ENCODE results near the gene HELLS.
"Not testable (repeated sequence)": the region's sequence is repeated elsewhere in the genome, so short reads cannot be mapped to it uniquely, and the experiment has no call there.

HELLS gene

GRCh38 chr10:94608559-94608958, 63.0 kb downstream of the HELLS start:
- DNase-seq, result no peak

- DNase-seq, result no peak
These were observed 69.0 kb downstream of the HELLS start for GRCh38 chr10:94614558-94614957.

DNA sequence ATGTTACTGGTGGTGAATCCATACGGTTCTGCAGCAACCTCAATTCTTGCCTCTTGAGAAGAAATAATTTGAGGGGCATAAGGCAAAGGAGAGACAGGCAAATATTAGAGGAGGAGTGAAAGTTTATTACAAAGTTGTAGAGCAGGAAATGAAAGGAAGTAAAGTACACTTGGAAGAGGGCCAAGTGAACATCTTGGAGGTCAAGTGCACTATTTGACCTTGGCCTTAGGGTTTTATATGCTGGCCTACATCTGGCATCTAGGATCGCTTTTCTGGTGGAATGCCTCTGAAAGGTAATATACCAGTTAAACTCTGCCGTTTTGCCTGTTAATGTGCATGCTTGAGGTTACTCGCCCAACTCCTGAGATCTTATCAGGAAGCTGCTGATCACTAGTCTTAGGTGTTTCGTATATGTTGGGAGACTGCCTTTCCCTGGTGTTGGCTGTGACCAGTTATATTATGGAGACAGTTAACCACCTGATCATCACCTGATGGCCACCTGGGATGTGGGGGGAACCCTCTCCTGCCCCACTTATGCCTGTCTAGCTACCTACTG, 71.9 kb downstream of the HELLS start:
- DNase-seq, result no peak

DNA sequence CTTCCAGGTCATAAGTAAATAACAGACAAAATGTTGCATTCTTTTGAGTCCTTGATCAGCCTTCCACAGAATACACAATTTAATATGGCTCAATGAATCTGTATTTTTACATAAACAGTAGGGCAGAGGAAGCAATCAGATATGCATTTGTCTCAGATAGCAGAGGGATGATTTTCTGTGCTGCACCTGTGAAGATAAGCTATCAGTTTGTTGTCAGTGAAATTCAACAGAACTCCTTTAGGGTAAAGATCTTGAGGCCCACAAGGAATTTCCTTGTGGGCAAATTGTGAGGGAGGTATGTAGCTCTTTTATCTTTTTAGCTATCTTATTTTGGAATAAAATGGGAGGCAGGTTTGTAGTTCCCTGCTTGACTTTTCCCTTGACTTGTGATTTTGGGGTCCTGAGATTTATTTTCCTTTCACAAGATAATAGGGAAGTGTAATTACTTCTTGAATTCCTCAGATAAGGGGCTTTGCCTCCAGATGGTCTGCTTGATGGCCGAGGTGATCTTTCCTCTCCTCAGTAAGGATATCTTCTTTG, 77.1 kb downstream of the HELLS start:
- DNase-seq, result no peak

DNA sequence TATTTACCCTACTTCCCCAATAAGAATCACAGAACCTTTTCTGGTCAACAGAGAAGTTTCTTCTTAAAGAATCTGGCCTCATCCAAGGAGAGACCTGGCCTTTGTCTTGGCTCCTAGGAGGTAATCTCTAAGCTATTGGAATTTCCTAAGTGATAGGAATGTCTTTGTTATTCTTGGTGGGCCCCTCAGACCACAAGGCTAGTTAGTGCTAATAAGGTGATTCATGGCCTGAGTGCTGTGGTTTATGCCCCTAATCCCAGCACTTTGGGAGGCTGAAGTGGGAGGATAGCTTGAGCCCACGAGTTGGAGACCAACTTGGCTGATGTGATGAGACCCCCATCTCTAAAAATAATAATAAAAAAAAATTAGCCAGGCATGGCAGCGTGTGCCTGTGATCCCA, 78.0 kb downstream of the HELLS start:
- no peak for DNase-seq

DNA sequence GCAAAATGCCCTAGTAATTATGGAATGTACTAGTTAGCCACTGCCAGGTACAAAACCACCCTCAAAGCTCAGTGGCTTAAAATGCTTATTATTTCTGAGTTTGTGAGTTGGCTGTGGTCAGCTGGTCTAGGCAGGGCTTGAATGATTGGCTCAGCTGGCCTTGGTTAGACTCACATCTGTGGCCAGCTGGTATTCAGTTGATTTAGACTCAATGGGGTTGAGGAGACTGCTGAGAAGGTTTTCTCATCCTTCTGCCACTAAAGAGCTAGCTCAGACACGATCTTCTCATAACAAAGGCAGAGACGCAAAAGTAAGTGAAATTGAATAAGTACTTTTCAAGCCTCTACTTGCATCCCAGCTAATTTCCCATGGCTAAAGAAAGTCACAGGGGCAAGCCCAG, 80.9 kb downstream of the HELLS start:
- no peak for DNase-seq

GRCh38 chr10:94627511-94627910, 81.9 kb downstream of the HELLS start:
- no peak for DNase-seq

DNA sequence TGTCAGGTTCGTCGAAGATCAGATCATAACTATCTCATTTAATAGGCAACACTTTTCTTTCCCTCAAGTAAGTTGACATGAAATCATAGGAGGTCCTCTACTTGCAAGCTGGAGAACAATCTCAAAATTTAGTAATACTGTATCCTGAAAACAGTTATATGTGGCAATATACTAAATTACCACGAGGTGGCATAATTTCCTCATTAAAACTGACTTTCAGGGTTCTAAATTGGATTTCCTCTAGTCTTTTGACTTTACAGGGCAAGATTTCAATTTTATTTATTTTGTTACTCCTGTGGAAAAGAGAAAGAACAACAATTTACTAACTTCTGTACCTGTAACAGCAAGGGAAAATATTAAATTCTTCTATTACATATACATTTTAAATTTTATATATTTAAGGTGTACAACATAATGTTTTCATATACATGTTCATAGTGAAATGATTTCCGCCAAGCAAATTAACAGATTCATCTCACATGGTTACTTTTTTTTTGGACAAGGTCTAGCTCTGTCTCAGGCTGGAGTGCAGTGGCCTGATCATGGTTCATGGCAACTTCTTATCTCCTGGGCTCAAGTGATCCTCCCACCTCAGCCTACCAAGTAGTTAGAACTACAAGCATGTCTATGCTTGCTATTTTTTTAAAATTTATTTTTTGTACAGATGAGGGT, 84.6 kb downstream of the HELLS start:
- no peak for DNase-seq

- DNase-seq, result no peak
These were observed 85.7 kb downstream of the HELLS start for GRCh38 chr10:94631077-94631875.

DNA sequence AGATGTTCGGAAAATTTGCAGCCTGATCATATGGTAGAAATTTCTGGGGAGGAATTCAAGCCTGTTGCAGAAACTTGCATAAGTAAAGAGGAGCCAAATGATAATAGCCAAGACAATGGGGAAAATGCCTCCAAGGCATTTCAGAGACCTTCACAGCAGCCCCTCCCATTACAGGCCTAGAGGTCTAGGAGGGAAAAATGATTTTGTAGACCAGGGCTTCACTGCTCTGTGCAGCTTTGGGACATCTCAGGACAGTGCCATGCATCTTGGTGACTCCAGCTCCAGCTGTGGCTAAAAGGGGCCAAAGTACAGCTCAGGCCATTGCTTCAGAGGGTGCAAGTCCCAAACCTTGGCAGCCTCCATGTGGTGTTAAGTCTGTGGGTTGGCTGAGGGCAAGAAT, 87.4 kb downstream of the HELLS start:
- DNase-seq, result no peak

- not testable (repeated sequence) for DNase-seq
These were observed 92.5 kb downstream of the HELLS start for GRCh38 chr10:94638097-94638496.

DNA sequence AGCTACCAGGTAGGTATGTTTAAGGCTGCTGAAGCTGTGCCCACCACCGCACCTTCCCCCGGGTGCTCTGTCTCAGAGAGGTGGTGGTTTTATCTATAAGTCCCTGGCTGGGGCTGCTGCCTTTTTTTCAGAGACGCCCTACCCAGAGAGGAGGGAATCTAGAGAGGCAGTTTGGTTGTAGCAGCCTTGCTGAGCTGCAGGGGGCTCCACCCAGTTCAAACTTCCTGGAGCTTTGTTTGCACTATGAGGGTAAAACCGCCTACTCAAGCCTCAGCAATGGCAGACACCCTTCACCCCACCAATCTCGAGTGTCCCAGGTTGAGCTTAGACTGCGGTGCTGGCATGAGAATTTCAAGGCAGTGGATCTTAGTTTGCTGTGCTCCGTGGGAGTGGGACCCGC, 94.3 kb downstream of the HELLS start:
- DNase-seq, result no peak

DNA sequence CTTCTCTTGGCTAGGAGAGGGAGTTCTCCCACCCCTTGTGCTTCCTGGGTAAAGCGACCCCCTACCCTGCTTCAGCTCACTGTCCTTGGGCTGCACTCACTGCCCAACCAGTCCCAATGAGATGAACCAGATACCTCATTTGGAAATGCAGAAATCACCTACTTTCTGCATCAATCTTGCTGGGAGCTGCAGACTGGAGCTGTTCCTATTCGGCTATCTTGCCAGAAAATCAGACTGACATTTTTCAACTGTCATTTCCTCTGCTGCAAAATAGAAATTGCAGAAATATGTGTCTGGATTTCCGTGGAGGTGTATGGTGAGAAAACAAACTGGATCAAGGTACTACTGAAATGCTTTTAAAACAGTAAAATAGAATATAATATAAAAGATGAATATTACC, 95.0 kb downstream of the HELLS start:
- DNase-seq, result no peak

DNA sequence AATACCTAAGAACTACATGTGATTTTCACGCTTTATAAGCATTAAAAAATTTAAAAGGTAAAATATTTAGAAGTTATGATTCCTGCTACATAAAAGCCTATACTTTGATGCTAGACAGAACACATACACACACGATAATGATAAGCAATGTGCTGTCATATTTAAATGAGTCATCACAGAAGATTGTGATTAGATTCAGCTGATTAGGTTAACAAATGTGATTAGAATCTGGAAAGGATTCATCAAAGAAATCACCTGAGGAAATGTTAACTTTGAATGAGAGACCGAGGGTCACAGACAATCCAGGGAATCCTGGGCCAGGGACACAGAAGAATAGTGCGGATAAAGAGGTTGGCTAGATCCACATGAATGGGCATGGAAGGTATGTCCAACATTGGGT, 95.9 kb downstream of the HELLS start:
- no peak for DNase-seq

GRCh38 chr10:94644352-94644751, 98.8 kb downstream of the HELLS start:
- no peak for DNase-seq

DNA sequence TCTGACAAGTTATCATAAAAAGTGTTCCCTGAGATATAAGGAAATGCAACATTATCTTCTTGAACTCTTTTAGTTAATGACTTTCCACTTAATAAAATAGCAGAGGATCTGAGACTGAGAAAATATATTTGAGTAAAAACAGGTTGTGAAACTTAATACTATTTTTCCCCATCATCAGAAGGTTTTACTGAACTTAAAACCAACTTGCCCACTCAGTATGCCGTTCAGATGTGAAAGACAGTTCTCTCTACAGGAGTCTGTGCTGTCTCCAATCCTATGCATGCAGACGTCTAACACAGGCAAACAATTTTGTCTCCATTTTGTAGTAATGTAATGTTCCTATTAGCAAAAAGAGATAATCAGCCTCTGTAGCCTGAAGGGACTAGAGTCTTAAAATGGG, 99.7 kb downstream of the HELLS start:
- no peak for DNase-seq

All from SIG-M5 (cell line).